GM10248 (cell line): ENCODE measurements around the gene LRRC26.
A peak's percentile ranks its signal among the peaks of the same experiment; 100 is the strongest.

Source experiments
- CTCF ChIA-PET: fragments of 300-600 bp; sonication (Branson Sonifier 250); formaldehyde crosslinking; extraction: SDS; loops from one replicate; lab custom pipeline; 2021; ENCODE audit warnings: antibody characterized with exemption; lab: Yijun Ruan, JAX
- POLR2A ChIA-PET: fragments of 350-650 bp; sonication (Branson Sonifier 250); formaldehyde crosslinking; extraction: SDS; loops from one replicate; lab custom pipeline; 2020; ENCODE audit warnings: antibody characterized with exemption; lab: Yijun Ruan, JAX
- DNase-seq: peaks from one replicate; pipeline ENCODE4 v3.0.0; 2012; ENCODE audit errors: extremely low spot score
- CTCF ChIP-seq: IDR thresholded peaks from 2 replicates; pipeline ENCODE4 v1.5.1; 2012; ENCODE audit warnings: mild to moderate bottlenecking, low read depth; ENCODE audit errors: extremely low read depth, missing control alignments, control extremely low read depth

LRRC26 gene

GRCh38 chr9:137215196-137215986 lies 45.5 kb upstream of the LRRC26 start:
- CTCF ChIA-PET: interaction anchor here (1.2 to 4.2 kb wide), 3 partner anchors 8 to 26 kb away, joined by 6 to 13 read pairs (median 11); partner anchors contain the start of genes ANAPC2, RNF224 and SSNA1
- no peak for DNase-seq
- POLR2A ChIA-PET: no interaction called here
- no peak for TF ChIP-seq CTCF

- POLR2A ChIA-PET: no interaction called here
- no peak for TF ChIP-seq CTCF
- CTCF ChIA-PET: interaction anchor here (1.1 to 4.2 kb wide), 3 partner anchors 11 to 26 kb away, joined by 3 to 13 read pairs (median 11); partner anchors contain the start of genes ANAPC2, RNF224 and SSNA1
- no peak for DNase-seq
These were observed 44.8 kb upstream of the LRRC26 start for GRCh38 chr9:137214620-137215019.

- CTCF ChIA-PET: interaction anchor here (1.1 to 4.2 kb wide), 3 partner anchors 9 to 25 kb away, joined by 3 to 11 read pairs (median 4); partner anchors contain the start of genes ANAPC2 and SSNA1
- POLR2A ChIA-PET: no interaction called here
- DNase-seq: no peak
- peak; percentile 17 for TF ChIP-seq CTCF
These were observed 43.6 kb upstream of the LRRC26 start for GRCh38 chr9:137213160-137214060.

- no peak for TF ChIP-seq CTCF
- POLR2A ChIA-PET: no interaction called here
- no peak for DNase-seq
- CTCF ChIA-PET: interaction anchor here (1.2 kb wide), 1 partner anchor 9 kb away, joined by 4 read pairs; no protein-coding TSS in a partner anchor
These were observed 42.7 kb upstream of the LRRC26 start for GRCh38 chr9:137212520-137212919.

GRCh38 chr9:137211532-137211931 lies 41.7 kb upstream of the LRRC26 start:
- CTCF ChIA-PET: interaction anchor here (1.5 to 2.6 kb wide), 2 partner anchors 9 to 12 kb away, joined by 3 to 9 read pairs; partner anchors contain the start of gene RNF208
- TF ChIP-seq CTCF: no peak
- no peak for DNase-seq
- POLR2A ChIA-PET: no interaction called here

GRCh38 chr9:137206602-137207001 lies 36.8 kb upstream of the LRRC26 start:
- TF ChIP-seq CTCF: no peak
- CTCF ChIA-PET: interaction anchor here (0.8 to 2.6 kb wide), 6 partner anchors 10 to 49 kb away, joined by 3 to 7 read pairs (median 5); partner anchors contain the start of genes ANAPC2, RNF224 and SSNA1
- DNase-seq: no peak
- POLR2A ChIA-PET: no interaction called here
